ENCODE data around the gene GRB2.

Gene GRB2

GRCh38 chr17:75273977-75274708 is 131.3 kb downstream of the GRB2 start:
- Histone ChIP-seq H3K9me3 (ENCODE audit: insufficient read depth, low read length) (no peaks in the 10 kb centered on the region), H3K79me2 (ENCODE audit: insufficient read depth, low read length) (peaks cover 13% of the 10 kb centered on the region), H3K27ac (ENCODE audit: low read depth, low read length) (no peak overlapping the region), H3K27me3 (ENCODE audit: low read length) (no peaks in the 10 kb centered on the region), H3K4me3 (ENCODE audit: insufficient read depth, low read length, poor library complexity, severe bottlenecking) (no peak overlapping the region), H3K9ac (ENCODE audit: low read length) (no peak overlapping the region), H3F3A (ENCODE audit: insufficient read depth) (peaks cover 30% of the 10 kb centered on the region), H4K20me1 (ENCODE audit: low read depth, low read length) (no peaks in the 10 kb centered on the region), H3K36me3 (ENCODE audit: low read length) (peaks cover 4% of the 10 kb centered on the region; the same call in 1 of the 2 replicates), H2AFZ (ENCODE audit: low read depth, low read length, severe bottlenecking) (no peak overlapping the region), H3K4me2 (ENCODE audit: low read depth, low read length, poor library complexity, severe bottlenecking) (no peak overlapping the region), H3K9me2 (replicated peaks; ENCODE audit: insufficient read depth, low read length) (no peaks in the 10 kb centered on the region)
- TF ChIP-seq EZH2phosphoT487 (conservative IDR thresholded peaks at IDR 0.05; ENCODE audit: low read length), result no peak
- TF ChIP-seq, protein P1, sequence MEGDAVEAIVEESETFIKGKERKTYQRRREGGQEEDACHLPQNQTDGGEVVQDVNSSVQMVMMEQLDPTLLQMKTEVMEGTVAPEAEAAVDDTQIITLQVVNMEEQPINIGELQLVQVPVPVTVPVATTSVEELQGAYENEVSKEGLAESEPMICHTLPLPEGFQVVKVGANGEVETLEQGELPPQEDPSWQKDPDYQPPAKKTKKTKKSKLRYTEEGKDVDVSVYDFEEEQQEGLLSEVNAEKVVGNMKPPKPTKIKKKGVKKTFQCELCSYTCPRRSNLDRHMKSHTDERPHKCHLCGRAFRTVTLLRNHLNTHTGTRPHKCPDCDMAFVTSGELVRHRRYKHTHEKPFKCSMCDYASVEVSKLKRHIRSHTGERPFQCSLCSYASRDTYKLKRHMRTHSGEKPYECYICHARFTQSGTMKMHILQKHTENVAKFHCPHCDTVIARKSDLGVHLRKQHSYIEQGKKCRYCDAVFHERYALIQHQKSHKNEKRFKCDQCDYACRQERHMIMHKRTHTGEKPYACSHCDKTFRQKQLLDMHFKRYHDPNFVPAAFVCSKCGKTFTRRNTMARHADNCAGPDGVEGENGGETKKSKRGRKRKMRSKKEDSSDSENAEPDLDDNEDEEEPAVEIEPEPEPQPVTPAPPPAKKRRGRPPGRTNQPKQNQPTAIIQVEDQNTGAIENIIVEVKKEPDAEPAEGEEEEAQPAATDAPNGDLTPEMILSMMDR (IDR thresholded peaks at IDR 0.05; ENCODE audit: insufficient read depth, low read length, poor library complexity, severe bottlenecking), result no peak

DNA sequence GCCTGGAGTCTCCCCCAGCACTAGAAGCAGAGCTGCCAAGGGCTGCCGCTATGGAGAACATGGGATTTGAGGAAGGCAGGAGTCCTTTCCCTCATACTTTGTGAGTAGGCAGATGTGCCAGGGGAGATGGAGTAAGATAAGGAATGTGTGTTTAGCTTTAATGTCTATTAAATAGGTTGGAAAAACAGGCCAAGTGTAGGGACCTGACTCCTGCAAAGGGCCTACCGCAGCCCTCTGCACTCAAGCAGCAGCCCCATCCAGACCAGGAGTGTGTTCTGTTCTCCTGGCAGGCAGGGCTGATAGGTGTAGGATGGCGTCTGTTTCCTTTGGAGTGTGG is 132.7 kb downstream of the GRB2 start:
- Histone ChIP-seq H3K9ac (ENCODE audit: low read length) (peak overlapping the region; percentile 100), H3K79me2 (ENCODE audit: insufficient read depth, low read length) (peaks cover 15% of the 10 kb centered on the region), H3K27ac (ENCODE audit: low read depth, low read length) (peak overlapping the region; percentile 82), H3K4me3 (ENCODE audit: insufficient read depth, low read length, poor library complexity, severe bottlenecking) (no peak overlapping the region), H3K27me3 (ENCODE audit: low read length) (no peaks in the 10 kb centered on the region), H2AFZ (ENCODE audit: low read depth, low read length, severe bottlenecking) (no peak overlapping the region), H3K9me2 (replicated peaks; ENCODE audit: insufficient read depth, low read length) (no peaks in the 10 kb centered on the region), H3K4me2 (ENCODE audit: low read depth, low read length, poor library complexity, severe bottlenecking) (peak overlapping the region; percentile 54), H3F3A (ENCODE audit: insufficient read depth) (peaks cover 33% of the 10 kb centered on the region), H4K20me1 (ENCODE audit: low read depth, low read length) (no peaks in the 10 kb centered on the region), H3K9me3 (ENCODE audit: insufficient read depth, low read length) (no peaks in the 10 kb centered on the region), H3K36me3 (ENCODE audit: low read length) (0 out of 2 replicates have a peak, but pooled peaks cover 2% of the 10 kb centered on the region)
- TF ChIP-seq, protein P1 (IDR thresholded peaks at IDR 0.05; ENCODE audit: insufficient read depth, low read length, poor library complexity, severe bottlenecking), result no peak
- TF ChIP-seq EZH2phosphoT487 (conservative IDR thresholded peaks at IDR 0.05; ENCODE audit: low read length), result no peak

DNA sequence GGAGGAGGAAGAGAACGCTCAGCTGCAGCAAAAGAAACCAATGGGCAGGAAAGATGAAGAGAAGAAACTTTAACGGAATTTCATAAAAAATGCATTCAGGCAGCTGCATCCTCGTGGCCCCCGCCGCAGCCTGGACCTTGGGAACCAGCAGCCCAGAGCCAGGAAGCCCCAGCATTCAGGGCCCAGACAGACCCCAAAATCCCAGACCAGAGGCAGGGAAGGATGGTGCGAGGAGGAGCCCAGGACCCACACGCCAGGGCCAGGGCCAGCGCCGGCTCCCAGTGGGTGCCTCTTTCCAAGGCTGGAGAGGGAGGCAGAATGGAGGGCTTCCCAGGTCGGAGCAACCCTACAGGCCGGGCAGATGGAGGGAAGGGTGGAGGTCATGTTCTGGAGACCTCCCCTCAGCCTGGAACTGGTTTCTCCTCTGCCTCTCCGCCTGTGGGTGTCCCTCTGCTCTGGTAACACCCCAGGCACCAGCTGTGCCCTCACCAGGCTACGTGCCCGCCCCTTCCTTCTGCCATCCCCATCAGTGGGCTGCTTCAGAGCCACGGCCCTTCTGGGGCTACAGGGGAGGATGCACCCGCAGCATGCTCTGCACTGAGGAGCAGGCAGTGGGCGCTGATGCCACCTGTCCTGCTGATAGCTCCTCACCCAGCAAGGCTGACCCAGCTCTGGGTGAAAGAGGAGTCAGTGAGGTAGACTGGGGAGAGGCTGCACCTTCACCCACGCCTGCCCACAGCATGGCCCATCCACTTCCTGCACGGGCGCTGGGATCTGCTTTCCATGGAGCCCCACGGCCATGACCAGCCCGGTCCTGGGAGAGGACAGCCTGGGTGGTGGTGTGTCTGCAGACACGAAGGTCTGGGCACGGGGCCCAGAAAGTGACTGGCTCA is 133.3 kb downstream of the GRB2 start:
- Histone ChIP-seq H3F3A (ENCODE audit: insufficient read depth) (peaks cover 33% of the 10 kb centered on the region), H3K9me2 (replicated peaks; ENCODE audit: insufficient read depth, low read length) (no peaks in the 10 kb centered on the region), H3K4me2 (ENCODE audit: low read depth, low read length, poor library complexity, severe bottlenecking) (peak overlapping the region; percentile 54), H3K79me2 (ENCODE audit: insufficient read depth, low read length) (peaks cover 15% of the 10 kb centered on the region), H3K4me3 (ENCODE audit: insufficient read depth, low read length, poor library complexity, severe bottlenecking) (peak overlapping the region; percentile 94), H3K9ac (ENCODE audit: low read length) (peak overlapping the region; percentile 100), H3K36me3 (ENCODE audit: low read length) (0 out of 2 replicates have a peak, but pooled peaks cover 2% of the 10 kb centered on the region), H4K20me1 (ENCODE audit: low read depth, low read length) (no peaks in the 10 kb centered on the region), H3K27me3 (ENCODE audit: low read length) (no peaks in the 10 kb centered on the region), H3K27ac (ENCODE audit: low read depth, low read length) (peak overlapping the region; percentile 82), H2AFZ (ENCODE audit: low read depth, low read length, severe bottlenecking) (no peak overlapping the region), H3K9me3 (ENCODE audit: insufficient read depth, low read length) (no peaks in the 10 kb centered on the region)
- TF ChIP-seq, protein P1 (IDR thresholded peaks at IDR 0.05; ENCODE audit: insufficient read depth, low read length, poor library complexity, severe bottlenecking), result peak; percentile 29
- no peak for TF ChIP-seq EZH2phosphoT487 (conservative IDR thresholded peaks at IDR 0.05; ENCODE audit: low read length)

Measured in SU-DHL-6 (cell line).